Muscle of arm (tissue), 12 donors: ENCODE data around the gene S100A3. TPM values are rescaled to one million over a fixed set of nuclear protein-coding genes. Genes with fewer than 3 reads are reported as not detected.
"Not testable (repeated sequence)": the region's sequence is repeated elsewhere in the genome, so short reads cannot be mapped to it uniquely, and the experiment has no call there.

ENCODE experiments used
- DNase-seq: peaks from one replicate; pipeline ENCODE4 v3.0.0-alpha.2; 2013
- polyA plus RNA-seq, 12 donors: library from polyadenylated mRNA; unstranded; fragments of 120-200 nt; gene quantifications; one replicate each; pipeline ENCODE4 v1.2.1, GENCODE V29; 2013; ENCODE audit not compliant: insufficient read length in 12 of 12

The S100A3 gene
- polyA plus RNA-seq, 12 donors = 0.35 to 3.5 (median 1.00) TPM; not detected in 2

GRCh38 chr1:153569465-153569864 is 20.4 kb upstream of the S100A3 start:
- DNase-seq = no peak

GRCh38 chr1:153568367-153569099 is 19.5 kb upstream of the S100A3 start:
- peak; percentile 91 for DNase-seq

DNA sequence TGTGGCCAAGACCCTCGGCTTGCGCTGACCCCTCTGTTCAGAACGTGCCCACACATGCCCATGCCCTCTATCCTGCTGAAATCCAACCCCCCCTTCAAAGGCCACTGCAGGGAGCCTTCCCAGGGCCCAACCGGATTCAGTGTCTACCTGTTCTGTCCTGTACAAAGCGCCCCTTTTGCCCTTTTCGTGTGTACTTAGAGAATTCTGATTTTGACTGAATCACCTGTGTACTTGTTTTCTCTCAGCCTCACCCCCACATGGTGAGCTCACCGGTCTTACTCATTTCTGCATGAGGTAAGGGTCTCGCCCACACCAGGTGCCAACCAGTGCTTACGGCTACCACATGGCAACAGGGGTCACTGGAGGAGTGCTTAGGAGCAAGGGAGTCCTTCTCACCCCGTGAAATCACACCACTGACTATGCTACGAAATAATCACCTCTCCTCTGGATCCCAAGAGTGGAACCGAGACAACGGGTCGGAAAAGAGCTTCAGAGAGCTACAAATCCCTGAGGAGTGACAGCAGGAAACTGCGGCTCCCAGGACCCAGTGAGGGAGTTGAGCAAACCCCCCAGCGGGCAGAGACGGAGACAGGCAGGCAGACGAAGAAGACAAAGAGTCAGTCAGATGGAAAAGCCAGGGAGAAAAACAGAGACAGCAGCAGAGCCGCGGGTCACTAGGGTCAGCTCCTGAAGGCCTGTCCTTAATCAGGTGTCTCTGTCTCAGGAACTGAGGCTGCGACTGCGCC is 18.7 kb upstream of the S100A3 start:
- DNase-seq = no peak

GRCh38 chr1:153566414-153567371 is 17.6 kb upstream of the S100A3 start:
- DNase-seq = peak; percentile 72

DNA sequence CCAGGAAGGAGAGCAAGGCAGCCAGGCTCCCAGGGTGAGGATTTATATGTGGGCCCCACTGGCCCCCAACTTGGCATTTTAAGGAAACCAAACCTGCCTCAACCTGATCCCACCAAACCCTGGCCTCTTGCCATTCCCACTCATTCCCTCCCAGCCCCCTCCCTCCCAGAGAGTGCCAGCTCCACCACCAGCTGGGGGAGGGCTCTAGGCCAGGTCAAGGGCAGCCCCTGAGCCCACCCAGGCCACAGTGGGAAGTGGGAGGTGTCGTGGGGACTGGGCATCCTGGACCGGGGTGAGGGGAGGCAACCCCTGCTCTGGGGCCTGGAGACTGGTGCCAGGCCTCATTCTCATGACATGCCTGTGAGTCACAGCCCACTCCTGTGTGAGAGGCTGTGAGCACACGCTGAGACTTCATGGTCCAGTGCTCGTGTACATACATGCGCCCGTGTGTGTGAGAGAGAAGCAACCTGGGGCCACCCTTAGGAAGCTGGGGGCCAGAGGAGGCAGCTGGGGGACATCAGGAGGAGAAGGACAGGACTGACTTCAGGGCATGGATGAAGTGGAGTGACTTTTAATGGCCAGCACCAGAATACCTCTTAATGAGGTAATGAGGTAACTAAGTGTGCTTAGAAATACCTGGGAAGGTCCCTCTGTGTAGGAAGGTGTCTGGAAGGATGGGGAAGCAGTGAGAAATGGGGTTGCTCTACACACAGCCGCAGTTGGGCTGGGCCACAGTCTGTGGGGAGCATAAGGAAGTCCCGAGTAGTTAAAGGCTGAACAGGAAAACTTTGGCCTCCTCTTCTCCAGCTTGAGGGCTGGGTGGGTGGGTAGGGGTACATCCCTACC is 16.7 kb upstream of the S100A3 start, which contains the start of gene S100A2:
S100A2 (minus strand) TSS at position 316 of the 846 bp plus-strand sequence. CDS start 1,967 bp downstream, outside the sequence.
- DNase-seq = no peak

DNA sequence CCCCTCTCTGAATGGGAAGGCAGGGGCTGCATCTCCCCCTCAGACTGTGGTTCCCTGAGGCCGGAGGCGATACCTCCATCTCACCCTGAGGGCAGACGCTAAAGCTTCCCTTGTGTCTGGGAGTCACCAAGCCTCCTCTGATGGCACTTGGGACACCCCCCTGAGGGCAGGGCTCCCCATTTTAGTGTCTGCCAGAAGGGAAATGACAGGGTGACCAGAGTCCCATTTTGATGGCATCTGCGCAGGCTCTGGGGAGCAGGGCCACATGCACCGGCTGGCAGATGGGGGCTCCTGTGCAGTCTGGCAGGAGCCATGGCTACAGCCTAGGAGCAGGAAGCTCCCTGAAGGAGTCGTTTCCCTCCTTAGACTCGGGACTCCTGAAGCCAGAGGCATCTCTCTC is 14.9 kb upstream of the S100A3 start:
- DNase-seq = no peak

GRCh38 chr1:153563483-153563901 is 14.4 kb upstream of the S100A3 start:
- no peak for DNase-seq

- DNase-seq = not testable (repeated sequence)
Observed at GRCh38 chr1:153562021-153562420, 13.0 kb upstream of the S100A3 start.

- DNase-seq = no peak
Observed at GRCh38 chr1:153561466-153561985, 12.5 kb upstream of the S100A3 start.

GRCh38 chr1:153560771-153561465 is 11.9 kb upstream of the S100A3 start:
- no peak for DNase-seq

DNA sequence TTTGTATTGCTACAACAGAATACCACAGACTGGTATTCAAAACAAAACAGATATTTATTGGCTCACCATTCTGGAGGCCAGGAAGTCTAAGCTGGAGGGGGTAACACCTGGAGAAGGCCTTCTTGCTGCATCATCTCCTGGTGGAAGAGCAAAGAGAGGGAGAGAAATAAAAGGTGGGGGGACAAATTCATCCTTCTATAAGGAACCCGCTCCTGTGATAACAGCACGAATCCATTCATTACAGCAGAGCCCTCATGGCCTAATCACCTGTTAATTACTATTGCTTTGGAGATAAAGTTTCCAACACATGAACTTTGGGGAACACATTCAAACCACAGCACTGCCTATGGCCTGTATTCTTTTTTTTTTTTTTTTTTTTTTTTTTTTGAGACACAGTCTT is 11.2 kb upstream of the S100A3 start:
- DNase-seq = no peak

DNA sequence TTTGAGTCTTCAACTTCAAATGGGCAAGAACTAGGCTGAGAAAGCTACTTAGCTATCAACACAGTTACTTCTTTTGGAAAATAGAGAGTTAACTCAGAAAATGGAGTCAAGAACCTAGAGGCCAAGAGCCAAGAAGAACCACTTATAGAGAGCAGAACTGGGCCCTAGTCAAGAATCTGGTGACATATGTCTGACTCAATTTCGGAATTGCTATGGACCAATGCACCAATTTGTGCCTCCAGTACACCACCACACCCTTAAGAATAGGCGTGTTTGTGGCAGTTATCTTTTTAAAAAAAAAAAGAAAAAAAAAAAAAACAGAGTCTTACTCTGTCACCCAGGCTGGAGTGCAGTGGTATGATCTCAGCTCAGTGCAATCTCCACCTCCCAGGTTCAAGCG is 8.8 kb upstream of the S100A3 start:
- no peak for DNase-seq

- no peak for DNase-seq
Observed at GRCh38 chr1:153556348-153556747, 7.3 kb upstream of the S100A3 start.

GRCh38 chr1:153553830-153554541 is 4.9 kb upstream of the S100A3 start:
- DNase-seq = no peak

GRCh38 chr1:153553096-153553495 is 4.0 kb upstream of the S100A3 start:
- no peak for DNase-seq

DNA sequence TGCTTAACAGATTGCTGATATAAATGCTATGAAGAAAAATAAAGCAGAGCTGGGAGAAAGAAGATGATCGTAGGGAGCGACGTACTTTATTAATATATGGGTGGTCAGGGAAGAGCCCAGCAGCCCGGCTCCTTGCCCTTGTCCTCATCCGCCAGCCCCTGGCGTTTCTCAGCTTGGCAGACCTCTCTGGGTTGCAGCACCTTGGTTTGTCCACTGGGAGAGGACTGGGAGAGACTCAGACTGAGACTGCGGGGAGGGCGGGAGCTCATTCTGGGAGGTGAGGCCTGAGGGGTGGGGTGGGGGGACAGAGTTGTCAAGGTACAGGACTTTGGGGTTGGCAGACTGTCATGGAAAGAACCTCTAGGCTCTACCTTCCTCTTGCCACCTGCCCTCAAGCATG is 3.3 kb upstream of the S100A3 start:
- no peak for DNase-seq

DNA sequence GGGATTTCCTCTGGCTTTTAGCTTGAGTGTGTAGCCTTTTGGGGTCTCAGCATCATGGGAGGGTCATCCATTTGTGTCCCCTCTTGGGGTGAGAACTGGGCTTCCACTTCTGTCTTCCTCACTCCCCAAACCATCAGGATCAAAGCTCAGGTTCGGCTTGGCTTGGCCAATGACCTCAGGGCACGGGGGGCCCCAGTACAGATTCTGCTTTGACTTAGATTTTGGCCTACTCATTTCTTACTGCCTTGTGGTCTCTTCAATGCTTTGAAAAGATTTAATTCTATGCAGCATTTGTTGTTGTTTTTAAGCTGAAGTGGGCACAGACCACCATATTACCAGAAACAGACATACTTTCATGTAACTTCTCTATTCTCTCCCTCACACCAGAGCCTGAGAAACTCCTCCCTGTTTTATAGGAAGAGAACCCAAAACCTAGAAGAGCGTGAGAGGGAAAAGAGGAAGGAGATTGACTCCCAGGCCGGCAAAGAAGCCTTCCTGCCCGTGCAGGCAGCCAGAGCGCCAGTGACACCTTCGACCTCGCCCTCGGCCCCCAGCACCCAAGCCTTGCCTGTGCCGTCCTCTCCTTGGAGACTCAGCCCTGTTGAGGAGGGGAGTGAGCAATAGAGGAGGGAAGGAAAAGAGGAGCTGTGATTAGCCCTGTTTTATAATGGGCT is 1.9 kb upstream of the S100A3 start:
- DNase-seq = no peak

- DNase-seq = no peak
Observed at GRCh38 chr1:153550398-153550758, 1.3 kb upstream of the S100A3 start.
